Retinal pigment epithelial cell (primary cell): ENCODE results near the gene XYLB.
"Not testable (repeated sequence)": the region's sequence is repeated elsewhere in the genome, so short reads cannot be mapped to it uniquely, and the experiment has no call there.

ENCODE experiments used
- DNase-seq: peaks from one replicate; pipeline ENCODE4 v3.0.0-alpha.2; 2010; ENCODE audit warnings: low read depth
- H3K4me3 ChIP-seq: 2 replicates; pipeline ENCODE4 v1.5.1; 2011; ENCODE audit warnings: mild to moderate bottlenecking, low read length, control low read depth, moderate library complexity
- TF ChIP-seq, protein P1 (sequence below): conservative IDR thresholded peaks from 2 replicates; pipeline ENCODE4 v1.5.1; 2011; ENCODE audit warnings: low read depth, low read length, control low read depth, inconsistent platforms

The XYLB gene

GRCh38 chr3:38315488-38316230 is 30.9 kb upstream of the XYLB start:
- DNase-seq, result no peak
- H3K4me3 ChIP-seq, result no peak overlapping the region
- TF ChIP-seq, protein P1, sequence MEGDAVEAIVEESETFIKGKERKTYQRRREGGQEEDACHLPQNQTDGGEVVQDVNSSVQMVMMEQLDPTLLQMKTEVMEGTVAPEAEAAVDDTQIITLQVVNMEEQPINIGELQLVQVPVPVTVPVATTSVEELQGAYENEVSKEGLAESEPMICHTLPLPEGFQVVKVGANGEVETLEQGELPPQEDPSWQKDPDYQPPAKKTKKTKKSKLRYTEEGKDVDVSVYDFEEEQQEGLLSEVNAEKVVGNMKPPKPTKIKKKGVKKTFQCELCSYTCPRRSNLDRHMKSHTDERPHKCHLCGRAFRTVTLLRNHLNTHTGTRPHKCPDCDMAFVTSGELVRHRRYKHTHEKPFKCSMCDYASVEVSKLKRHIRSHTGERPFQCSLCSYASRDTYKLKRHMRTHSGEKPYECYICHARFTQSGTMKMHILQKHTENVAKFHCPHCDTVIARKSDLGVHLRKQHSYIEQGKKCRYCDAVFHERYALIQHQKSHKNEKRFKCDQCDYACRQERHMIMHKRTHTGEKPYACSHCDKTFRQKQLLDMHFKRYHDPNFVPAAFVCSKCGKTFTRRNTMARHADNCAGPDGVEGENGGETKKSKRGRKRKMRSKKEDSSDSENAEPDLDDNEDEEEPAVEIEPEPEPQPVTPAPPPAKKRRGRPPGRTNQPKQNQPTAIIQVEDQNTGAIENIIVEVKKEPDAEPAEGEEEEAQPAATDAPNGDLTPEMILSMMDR, result no peak

- TF ChIP-seq, protein P1, result no peak
- DNase-seq, result no peak
- H3K4me3 ChIP-seq, result no peak overlapping the region
These were observed 30.0 kb upstream of the XYLB start for GRCh38 chr3:38316356-38317191.

DNA sequence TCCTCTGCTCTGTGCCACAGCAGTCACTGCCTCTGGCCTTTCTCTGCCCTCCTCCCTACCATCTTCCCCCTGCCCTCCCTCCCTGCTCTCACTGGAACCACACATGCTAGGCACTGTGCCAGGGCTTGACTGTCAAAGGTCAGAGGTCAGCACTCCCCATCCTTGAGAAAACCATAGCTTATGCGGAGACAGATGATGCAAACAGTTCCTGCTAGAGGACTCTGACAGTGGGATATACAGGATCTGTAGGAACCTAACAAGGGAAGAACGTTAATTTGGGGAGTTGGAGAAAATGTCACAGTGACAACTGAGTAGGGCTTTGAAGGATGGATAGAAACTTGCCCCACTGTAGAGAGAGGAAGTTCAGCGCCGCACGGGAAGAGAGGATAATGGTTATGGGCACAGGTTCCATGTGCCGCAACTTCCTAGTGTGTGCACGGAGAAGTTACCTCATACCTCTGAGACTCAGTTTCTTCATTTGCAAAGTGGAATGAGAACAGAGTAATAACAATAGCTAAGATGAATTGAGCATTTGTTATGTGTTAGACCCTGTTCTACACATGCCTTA is 29.3 kb upstream of the XYLB start:
- DNase-seq, result no peak
- H3K4me3 ChIP-seq, result no peak overlapping the region
- TF ChIP-seq, protein P1, result no peak

DNA sequence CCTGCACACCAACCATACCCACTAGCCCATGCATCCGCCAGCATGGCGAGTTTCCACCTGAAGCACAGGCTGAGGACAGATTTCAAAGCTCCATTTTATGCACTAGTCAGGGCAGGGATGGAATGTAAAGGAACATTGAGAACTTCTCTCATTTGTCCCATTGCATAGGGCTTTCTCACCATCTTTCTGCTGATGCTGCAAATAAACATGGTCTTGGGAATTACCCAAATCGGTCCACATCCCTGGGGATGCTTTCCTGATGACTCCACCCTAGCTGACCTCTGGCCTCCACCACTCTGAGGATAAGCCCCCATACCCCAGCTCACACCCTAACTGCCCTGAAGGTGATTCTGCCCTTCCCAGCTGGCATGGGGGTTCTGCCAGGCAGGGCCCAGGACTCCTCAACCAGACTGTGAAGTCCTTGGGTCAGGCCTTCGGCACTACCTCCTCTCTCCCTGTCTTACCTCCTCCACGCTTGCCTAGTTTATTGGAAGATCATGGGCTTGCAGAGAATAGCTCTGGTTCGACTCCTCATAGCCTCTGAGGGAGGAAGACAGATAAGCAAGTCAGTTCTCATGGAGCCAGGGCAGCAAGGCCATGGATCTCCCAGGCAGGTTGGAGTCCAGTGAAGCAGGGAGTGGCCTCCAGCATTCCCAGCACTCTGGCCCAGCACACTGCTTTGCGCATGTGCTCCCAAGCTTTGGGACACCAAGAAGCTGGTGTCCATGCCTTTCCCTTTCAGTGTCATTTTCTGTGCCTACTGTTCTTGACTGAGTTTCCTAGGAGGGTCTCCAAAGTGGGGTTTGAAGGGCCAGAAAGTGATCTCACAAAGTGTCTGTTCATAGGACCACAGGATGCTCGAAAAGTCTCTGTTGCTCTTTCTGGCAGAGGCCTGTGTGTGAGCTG is 27.6 kb upstream of the XYLB start:
- TF ChIP-seq, protein P1, result no peak
- no peak overlapping the region for H3K4me3 ChIP-seq
- DNase-seq, result no peak

GRCh38 chr3:38320638-38321037 is 25.9 kb upstream of the XYLB start:
- DNase-seq, H3K4me3 ChIP-seq: not testable (repeated sequence)

GRCh38 chr3:38323060-38323459 is 23.5 kb upstream of the XYLB start:
- DNase-seq, result no peak
- H3K4me3 ChIP-seq, result no peak overlapping the region
- TF ChIP-seq, protein P1, result no peak

DNA sequence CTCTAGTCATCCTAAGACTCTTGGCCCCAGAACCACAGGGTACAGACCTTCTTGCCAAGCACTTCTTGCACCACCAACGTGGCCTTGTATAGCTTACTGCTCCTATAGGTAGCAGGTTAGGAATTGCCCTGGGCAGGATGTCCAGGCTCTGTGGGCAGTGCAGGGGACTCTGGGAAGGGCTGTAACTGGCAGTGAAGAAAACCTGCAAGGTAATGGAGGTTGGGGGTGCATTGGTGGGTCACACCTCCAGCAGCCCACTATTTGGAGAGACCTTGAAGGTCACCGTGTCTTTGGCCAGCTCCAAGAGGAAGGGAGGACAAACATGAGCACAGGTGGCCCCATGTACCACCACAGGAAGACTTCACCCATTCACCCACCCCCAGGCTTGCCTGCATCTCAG is 21.3 kb upstream of the XYLB start:
- DNase-seq, result no peak
- no peak overlapping the region for H3K4me3 ChIP-seq
- TF ChIP-seq, protein P1, result no peak
